Measurements from ENCODE around the gene GPR15LG. TPM values are rescaled to one million over a fixed set of nuclear protein-coding genes. Genes with fewer than 3 reads are reported as not detected.
A peak's percentile ranks its signal among the peaks of the same experiment; 100 is the strongest.

Gene GPR15LG
- total RNA-seq, 2 experiments from 2014 or later: not detected

DNA sequence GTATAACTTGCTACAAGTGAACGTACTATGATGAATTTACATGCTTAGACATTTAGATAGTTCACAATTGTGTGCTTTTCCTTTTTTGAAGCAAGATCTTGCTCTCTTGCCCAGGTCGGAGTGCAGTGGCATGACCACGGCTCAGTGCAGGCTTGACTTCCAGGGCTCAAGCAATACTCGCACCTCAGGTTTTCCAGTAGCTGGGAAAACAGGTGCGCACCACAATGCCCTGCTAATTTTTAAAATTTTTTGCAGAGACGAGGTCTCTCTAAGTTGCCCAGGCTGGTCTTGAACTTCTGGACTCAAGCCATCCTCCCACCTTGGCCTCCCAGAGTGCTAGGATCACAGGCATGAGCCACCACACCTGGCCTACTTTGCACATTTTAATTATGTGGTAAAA lies 1.8 kb downstream of the GPR15LG start:
- no TSS peak for BruUV-seq (replicated peaks)
- Histone ChIP-seq H3K9me3 (ENCODE audit: low read length) (no peaks in the 10 kb centered on the region), H3K79me2 (ENCODE audit: insufficient read depth, low read depth, low read length) (no peaks in the 10 kb centered on the region), H3K36me3 (ENCODE audit: insufficient read depth, low read length) (no peaks in the 10 kb centered on the region), H2AFZ (ENCODE audit: low read length) (no peak overlapping the region), H3K9me2 (ENCODE audit: insufficient read depth, low read length) (no peaks in the 10 kb centered on the region), H4K20me1 (ENCODE audit: insufficient read depth, low read length) (no peaks in the 10 kb centered on the region), H3K4me1 (ENCODE audit: insufficient read depth, low read length, poor library complexity, severe bottlenecking) (peaks cover 41% of the 10 kb centered on the region), H3K27ac (ENCODE audit: low read depth, low read length, poor library complexity, severe bottlenecking) (no peak overlapping the region), H3K4me2 (ENCODE audit: low read length) (no peak overlapping the region), H3K4me3 (ENCODE audit: low read depth, low read length, poor library complexity, severe bottlenecking) (no peak overlapping the region)
- ChIA-PET POLR2A (no interaction called here), CTCF (ENCODE audit: unreplicated experiment) (no interaction called here)
- intact Hi-C loops (cut with micrococcal nuclease; ENCODE audit: unreplicated experiment): no loop called here
- DNase-seq (ENCODE audit: low spot score): no peak
- TF ChIP-seq EZH2phosphoT487 (IDR thresholded peaks at IDR 0.05; ENCODE audit: borderline replicate concordance, low read depth, low read length): no peak
- TF ChIP-seq, protein P1, sequence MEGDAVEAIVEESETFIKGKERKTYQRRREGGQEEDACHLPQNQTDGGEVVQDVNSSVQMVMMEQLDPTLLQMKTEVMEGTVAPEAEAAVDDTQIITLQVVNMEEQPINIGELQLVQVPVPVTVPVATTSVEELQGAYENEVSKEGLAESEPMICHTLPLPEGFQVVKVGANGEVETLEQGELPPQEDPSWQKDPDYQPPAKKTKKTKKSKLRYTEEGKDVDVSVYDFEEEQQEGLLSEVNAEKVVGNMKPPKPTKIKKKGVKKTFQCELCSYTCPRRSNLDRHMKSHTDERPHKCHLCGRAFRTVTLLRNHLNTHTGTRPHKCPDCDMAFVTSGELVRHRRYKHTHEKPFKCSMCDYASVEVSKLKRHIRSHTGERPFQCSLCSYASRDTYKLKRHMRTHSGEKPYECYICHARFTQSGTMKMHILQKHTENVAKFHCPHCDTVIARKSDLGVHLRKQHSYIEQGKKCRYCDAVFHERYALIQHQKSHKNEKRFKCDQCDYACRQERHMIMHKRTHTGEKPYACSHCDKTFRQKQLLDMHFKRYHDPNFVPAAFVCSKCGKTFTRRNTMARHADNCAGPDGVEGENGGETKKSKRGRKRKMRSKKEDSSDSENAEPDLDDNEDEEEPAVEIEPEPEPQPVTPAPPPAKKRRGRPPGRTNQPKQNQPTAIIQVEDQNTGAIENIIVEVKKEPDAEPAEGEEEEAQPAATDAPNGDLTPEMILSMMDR (conservative IDR thresholded peaks at IDR 0.05; ENCODE audit: low read length): no peak

DNA sequence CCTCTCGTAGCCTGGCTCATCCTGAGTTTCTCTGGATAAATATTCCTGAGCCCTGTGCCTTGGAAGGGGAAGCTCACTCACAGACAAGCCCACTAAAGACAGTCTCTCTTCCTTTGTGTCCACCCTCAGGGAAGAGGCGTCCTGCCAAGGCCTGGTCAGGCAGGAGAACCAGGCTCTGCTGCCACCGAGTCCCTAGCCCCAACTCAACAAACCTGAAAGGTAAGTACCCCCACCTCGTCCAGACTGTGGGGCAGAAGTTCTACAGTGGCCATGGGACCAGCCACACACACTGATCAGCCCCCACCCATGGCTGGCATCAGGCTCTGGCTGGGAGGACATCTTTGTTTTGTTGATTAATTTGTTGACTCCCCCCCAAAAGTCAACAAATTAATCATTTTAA lies 2.8 kb downstream of the GPR15LG start:
- no peaks in the 10 kb centered on the region for H4K20me1 ChIP-seq (ENCODE audit: insufficient read depth, low read length)
- H3K4me1 ChIP-seq (ENCODE audit: insufficient read depth, low read length, poor library complexity, severe bottlenecking): peaks cover 41% of the 10 kb centered on the region
- POLR2A ChIA-PET: no interaction called here
- CTCF ChIA-PET (ENCODE audit: unreplicated experiment): no interaction called here
- no peak for DNase-seq (ENCODE audit: low spot score)
- BruUV-seq (replicated peaks): no TSS peak
- H3K4me3 ChIP-seq (ENCODE audit: low read depth, low read length, poor library complexity, severe bottlenecking): no peak overlapping the region
- TF ChIP-seq EZH2phosphoT487 (IDR thresholded peaks at IDR 0.05; ENCODE audit: borderline replicate concordance, low read depth, low read length): no peak
- TF ChIP-seq, protein P1 (conservative IDR thresholded peaks at IDR 0.05; ENCODE audit: low read length): no peak
- intact Hi-C loops (cut with micrococcal nuclease; ENCODE audit: unreplicated experiment): no loop called here
- H3K9me3 ChIP-seq (ENCODE audit: low read length): no peaks in the 10 kb centered on the region
- H3K36me3 ChIP-seq (ENCODE audit: insufficient read depth, low read length): no peaks in the 10 kb centered on the region
- no peaks in the 10 kb centered on the region for H3K79me2 ChIP-seq (ENCODE audit: insufficient read depth, low read depth, low read length)
- H3K4me2 ChIP-seq (ENCODE audit: low read length): no peak overlapping the region
- H3K9me2 ChIP-seq (ENCODE audit: insufficient read depth, low read length): no peaks in the 10 kb centered on the region
- no peak overlapping the region for H2AFZ ChIP-seq (ENCODE audit: low read length)
- H3K27ac ChIP-seq (ENCODE audit: low read depth, low read length, poor library complexity, severe bottlenecking): no peak overlapping the region

DNA sequence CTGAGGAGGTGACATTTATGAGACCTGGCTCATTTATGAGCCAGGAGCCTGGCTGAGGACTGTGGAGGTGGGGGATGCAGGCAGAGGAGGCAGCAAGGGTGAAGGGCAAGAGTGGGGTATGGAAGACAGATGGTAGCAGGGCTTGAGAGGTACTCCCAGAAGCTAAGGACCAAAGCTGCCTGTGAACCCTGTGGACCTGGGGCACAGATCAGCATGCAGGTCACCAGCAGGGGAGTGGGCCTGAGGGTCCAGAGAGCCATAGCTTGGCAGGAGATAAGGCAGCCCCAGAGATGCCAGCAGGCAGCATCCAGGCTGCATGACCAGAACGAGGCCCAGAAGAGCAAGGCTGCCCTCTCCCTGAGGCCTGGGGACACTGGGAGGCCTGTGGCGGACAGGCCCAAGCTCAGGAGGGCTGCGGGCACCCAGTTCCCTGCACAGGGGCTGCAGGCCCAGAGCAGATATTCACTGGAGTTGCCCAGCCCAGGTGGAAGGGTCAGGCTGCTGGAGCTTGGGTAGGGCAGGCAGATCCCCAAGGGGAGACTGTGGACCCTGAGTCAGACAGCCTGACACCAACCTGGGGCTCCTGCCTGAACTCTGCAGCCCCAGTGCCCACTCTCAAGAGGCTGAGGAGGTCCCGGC lies 3.4 kb downstream of the GPR15LG start:
- H3K79me2 ChIP-seq (ENCODE audit: insufficient read depth, low read depth, low read length): no peaks in the 10 kb centered on the region
- peak overlapping the region; percentile 39 for H3K27ac ChIP-seq (ENCODE audit: low read depth, low read length, poor library complexity, severe bottlenecking)
- intact Hi-C loops (cut with micrococcal nuclease; ENCODE audit: unreplicated experiment): no loop called here
- no peaks in the 10 kb centered on the region for H3K9me2 ChIP-seq (ENCODE audit: insufficient read depth, low read length)
- H3K4me1 ChIP-seq (ENCODE audit: insufficient read depth, low read length, poor library complexity, severe bottlenecking): peaks cover 38% of the 10 kb centered on the region
- TF ChIP-seq, protein P1 (conservative IDR thresholded peaks at IDR 0.05; ENCODE audit: low read length): no peak
- no peak for TF ChIP-seq EZH2phosphoT487 (IDR thresholded peaks at IDR 0.05; ENCODE audit: borderline replicate concordance, low read depth, low read length)
- peak overlapping the region; percentile 69 for H2AFZ ChIP-seq (ENCODE audit: low read length)
- H3K36me3 ChIP-seq (ENCODE audit: insufficient read depth, low read length): no peaks in the 10 kb centered on the region
- CTCF ChIA-PET (ENCODE audit: unreplicated experiment): no interaction called here
- no peak overlapping the region for H3K4me3 ChIP-seq (ENCODE audit: low read depth, low read length, poor library complexity, severe bottlenecking)
- peak overlapping the region; percentile 45; the same call in 1 of the 2 replicates for H3K4me2 ChIP-seq (ENCODE audit: low read length)
- H4K20me1 ChIP-seq (ENCODE audit: insufficient read depth, low read length): no peaks in the 10 kb centered on the region
- no TSS peak for BruUV-seq (replicated peaks)
- H3K9me3 ChIP-seq (ENCODE audit: low read length): no peaks in the 10 kb centered on the region
- POLR2A ChIA-PET: no interaction called here
- no peak for DNase-seq (ENCODE audit: low spot score)
